Karpas-422 (cell line): ENCODE results near the gene EIF1AD. TPM values are rescaled to one million over a fixed set of nuclear protein-coding genes. Genes with fewer than 3 reads are reported as not detected.

ENCODE experiments used
- DNase-seq: peaks from one replicate; pipeline ENCODE4 v3.0.0-alpha.2; 2015
- H2AFZ ChIP-seq: fragments of 200-600 bp; sonication (generic); 2 replicates; pipeline ENCODE4 v1.6.1; 2014; ENCODE audit warnings: antibody characterized with exemption, low read length, mixed read lengths
- H3K27ac ChIP-seq: fragments of 200-600 bp; sonication (generic); 2 replicates; pipeline ENCODE4 v1.5.1; 2014; ENCODE audit warnings: mild to moderate bottlenecking, low read length, moderate library complexity
- H3K27me3 ChIP-seq: fragments of 200-600 bp; sonication (generic); 2 replicates; pipeline ENCODE4 v1.6.1; 2014; ENCODE audit warnings: low read length, mixed read lengths
- H3K36me3 ChIP-seq: fragments of 200-600 bp; sonication (generic); 2 replicates; pipeline ENCODE4 v1.6.1; 2014; ENCODE audit warnings: low read length, mixed read lengths; ENCODE audit not compliant: insufficient read depth
- H3K4me1 ChIP-seq: fragments of 200-600 bp; sonication (generic); 2 replicates; pipeline ENCODE4 v1.6.1; 2014; ENCODE audit warnings: mild to moderate bottlenecking, low read length, mixed read lengths
- H3K4me2 ChIP-seq: fragments of 200-600 bp; sonication (generic); 2 replicates; pipeline ENCODE4 v1.6.1; 2014; ENCODE audit warnings: low read length, low read depth, mild to moderate bottlenecking; ENCODE audit not compliant: poor library complexity, severe bottlenecking
- H3K4me3 ChIP-seq: fragments of 200-600 bp; sonication (generic); 2 replicates; pipeline ENCODE4 v1.5.1; 2014; ENCODE audit warnings: mild to moderate bottlenecking, antibody characterized with exemption, low read length, mixed read lengths
- H3K79me2 ChIP-seq: fragments of 200-600 bp; sonication (generic); 2 replicates; pipeline ENCODE4 v1.6.1; 2014; ENCODE audit warnings: mild to moderate bottlenecking, low read length, mixed read lengths
- H3K9ac ChIP-seq: fragments of 200-600 bp; sonication (generic); 2 replicates; pipeline ENCODE4 v1.6.0; 2014; ENCODE audit warnings: low read length
- H3K9me2 ChIP-seq: fragments of 200-600 bp; sonication (generic), shearing (Covaris generic); replicated peaks from 2 replicates; pipeline ENCODE4 v1.6.0; 2014; ENCODE audit warnings: mild to moderate bottlenecking, low read length, moderate library complexity; ENCODE audit not compliant: insufficient read depth
- H3K9me3 ChIP-seq: fragments of 300-700, 200-600 bp; sonication (generic); 2 replicates; pipeline ENCODE4 v1.6.1; 2014; ENCODE audit warnings: low read length, mixed read lengths
- H4K20me1 ChIP-seq: fragments of 200-600 bp; sonication (generic); 2 replicates; pipeline ENCODE4 v1.6.1; 2014; ENCODE audit warnings: mild to moderate bottlenecking, antibody characterized with exemption, low read length, low read depth; ENCODE audit not compliant: insufficient read depth
- total RNA-seq: library from RNA; depleted of rRNA; stranded (reverse); fragments of >200 nt; shearing (Covaris generic); gene quantifications from 2 replicates; pipeline ENCODE4 v1.2.3, GENCODE V29; 2014; ENCODE audit warnings: low replicate concordance

Gene EIF1AD
- total RNA-seq, 1 experiment from 2014 or later, result 39.4 TPM

- Histone ChIP-seq H3K27ac (no peak overlapping the region), H3K9me3 (no peaks in the 10 kb centered on the region), H3K9me2 (no peaks in the 10 kb centered on the region), H3K9ac (no peak overlapping the region), H3K27me3 (no peaks in the 10 kb centered on the region), H3K4me3 (no peak overlapping the region), H3K36me3 (peaks cover 3% of the 10 kb centered on the region; the same call in 1 of the 2 replicates), H3K79me2 (no peaks in the 10 kb centered on the region), H3K4me1 (no peaks in the 10 kb centered on the region), H4K20me1 (no peaks in the 10 kb centered on the region), H3K4me2 (no peak overlapping the region), H2AFZ (no peak overlapping the region)
- DNase-seq, result no peak
These were observed 28.4 kb downstream of the EIF1AD start for GRCh38 chr11:65973439-65974110.

- Histone ChIP-seq H3K36me3 (peaks cover 3% of the 10 kb centered on the region; the same call in 1 of the 2 replicates), H2AFZ (no peak overlapping the region), H3K4me2 (no peak overlapping the region), H3K4me3 (no peak overlapping the region), H3K9me3 (no peaks in the 10 kb centered on the region), H4K20me1 (no peaks in the 10 kb centered on the region), H3K27ac (no peak overlapping the region), H3K79me2 (no peaks in the 10 kb centered on the region), H3K4me1 (no peaks in the 10 kb centered on the region), H3K27me3 (no peaks in the 10 kb centered on the region), H3K9ac (no peak overlapping the region), H3K9me2 (no peaks in the 10 kb centered on the region)
- DNase-seq, result no peak
These were observed 29.8 kb downstream of the EIF1AD start for GRCh38 chr11:65972116-65972515.

GRCh38 chr11:65968600-65969482 is 33.1 kb downstream of the EIF1AD start:
- Histone ChIP-seq H3K27ac (no peak overlapping the region), H4K20me1 (no peaks in the 10 kb centered on the region), H3K9me2 (no peaks in the 10 kb centered on the region), H3K4me3 (no peak overlapping the region), H3K79me2 (peaks cover 6% of the 10 kb centered on the region), H3K9ac (no peak overlapping the region), H3K4me1 (no peaks in the 10 kb centered on the region), H3K27me3 (no peaks in the 10 kb centered on the region), H3K4me2 (no peak overlapping the region), H2AFZ (no peak overlapping the region), H3K9me3 (no peaks in the 10 kb centered on the region), H3K36me3 (peaks cover 8% of the 10 kb centered on the region; the same call in 1 of the 2 replicates)
- DNase-seq, result no peak

GRCh38 chr11:65967329-65967934 is 34.5 kb downstream of the EIF1AD start:
- H3K4me1 ChIP-seq, result peaks cover 9% of the 10 kb centered on the region
- DNase-seq, result no peak
- H3K9ac ChIP-seq, result no peak overlapping the region
- H3K27ac ChIP-seq, result no peak overlapping the region
- no peak overlapping the region for H3K4me3 ChIP-seq
- H3K79me2 ChIP-seq, result peaks cover 20% of the 10 kb centered on the region
- peaks cover 9% of the 10 kb centered on the region; the same call in 1 of the 2 replicates for H3K36me3 ChIP-seq
- no peak overlapping the region for H2AFZ ChIP-seq
- no peak overlapping the region for H3K4me2 ChIP-seq
- H4K20me1 ChIP-seq, result peaks cover 8% of the 10 kb centered on the region
- no peaks in the 10 kb centered on the region for H3K9me3 ChIP-seq
- H3K27me3 ChIP-seq, result no peaks in the 10 kb centered on the region
- no peaks in the 10 kb centered on the region for H3K9me2 ChIP-seq

GRCh38 chr11:65965986-65966762 is 35.8 kb downstream of the EIF1AD start:
- Histone ChIP-seq H3K27ac (no peak overlapping the region), H3K9me2 (no peaks in the 10 kb centered on the region), H3K9me3 (no peaks in the 10 kb centered on the region), H3K9ac (no peak overlapping the region), H3K4me1 (peaks cover 12% of the 10 kb centered on the region), H3K27me3 (no peaks in the 10 kb centered on the region), H3K79me2 (peaks cover 29% of the 10 kb centered on the region), H2AFZ (no peak overlapping the region), H3K4me3 (no peak overlapping the region), H3K36me3 (peaks cover 9% of the 10 kb centered on the region; the same call in 1 of the 2 replicates), H4K20me1 (peaks cover 12% of the 10 kb centered on the region), H3K4me2 (no peak overlapping the region)
- DNase-seq, result no peak

GRCh38 chr11:65964906-65965305 is 37.1 kb downstream of the EIF1AD start:
- H3K4me2 ChIP-seq, result no peak overlapping the region
- H3K9ac ChIP-seq, result no peak overlapping the region
- H4K20me1 ChIP-seq, result peaks cover 12% of the 10 kb centered on the region
- no peak overlapping the region for H3K27ac ChIP-seq
- DNase-seq, result no peak
- no peaks in the 10 kb centered on the region for H3K27me3 ChIP-seq
- H3K79me2 ChIP-seq, result peaks cover 29% of the 10 kb centered on the region
- H3K36me3 ChIP-seq, result peaks cover 9% of the 10 kb centered on the region; the same call in 1 of the 2 replicates
- no peaks in the 10 kb centered on the region for H3K9me2 ChIP-seq
- peaks cover 19% of the 10 kb centered on the region for H3K4me1 ChIP-seq
- no peaks in the 10 kb centered on the region for H3K9me3 ChIP-seq
- H3K4me3 ChIP-seq, result no peak overlapping the region
- H2AFZ ChIP-seq, result no peak overlapping the region

- no peaks in the 10 kb centered on the region for H3K27me3 ChIP-seq
- no peaks in the 10 kb centered on the region for H3K9me3 ChIP-seq
- no peak overlapping the region for H3K27ac ChIP-seq
- peaks cover 19% of the 10 kb centered on the region for H3K4me1 ChIP-seq
- peak overlapping the region; percentile 100 for H3K9ac ChIP-seq
- H3K4me2 ChIP-seq, result peak overlapping the region; percentile 94
- peaks cover 29% of the 10 kb centered on the region for H3K79me2 ChIP-seq
- peaks cover 12% of the 10 kb centered on the region for H4K20me1 ChIP-seq
- no peaks in the 10 kb centered on the region for H3K9me2 ChIP-seq
- no peak for DNase-seq
- peaks cover 6% of the 10 kb centered on the region; the same call in 1 of the 2 replicates for H3K36me3 ChIP-seq
- no peak overlapping the region for H2AFZ ChIP-seq
- peak overlapping the region; percentile 99 for H3K4me3 ChIP-seq
These were observed 39.8 kb downstream of the EIF1AD start for GRCh38 chr11:65962141-65962564.
